H9 (cell line): ENCODE measurements around the gene ERC1. TPM values are rescaled to one million over a fixed set of nuclear protein-coding genes. Genes with fewer than 3 reads are reported as not detected.

ENCODE experiments used
- DNase-seq: peaks from one replicate; pipeline ENCODE4 v3.0.0-alpha.2; 2017
- H2AFZ ChIP-seq: one replicate; pipeline ENCODE4 v1.6.1; 2013; ENCODE audit warnings: mild to moderate bottlenecking, low read length, control low read depth, moderate library complexity
- H2AK5ac ChIP-seq: 2 replicates; pipeline ENCODE4 v1.6.1; 2013; ENCODE audit warnings: low read length, control low read depth, mixed read lengths; ENCODE audit not compliant: insufficient read length
- H2BK120ac ChIP-seq: one replicate; pipeline ENCODE4 v1.6.1; 2013; ENCODE audit warnings: low read depth, mild to moderate bottlenecking, low read length, control low read depth, inconsistent platforms; ENCODE audit not compliant: poor library complexity, severe bottlenecking
- H2BK12ac ChIP-seq: 2 replicates; pipeline ENCODE4 v1.6.1; 2013; ENCODE audit warnings: low read length, control low read depth, mixed read lengths, low read depth; ENCODE audit not compliant: insufficient read length
- H2BK15ac ChIP-seq: 2 replicates; pipeline ENCODE4 v1.6.1; 2013; ENCODE audit warnings: low read depth, low read length, control low read depth
- H2BK20ac ChIP-seq: one replicate; pipeline ENCODE4 v1.6.1; 2013; ENCODE audit warnings: low read depth, mild to moderate bottlenecking, low read length, control low read depth, inconsistent platforms; ENCODE audit not compliant: poor library complexity, severe bottlenecking
- H2BK5ac ChIP-seq: 2 replicates; pipeline ENCODE4 v1.6.1; 2013; ENCODE audit warnings: low read length, control low read depth, mixed read lengths; ENCODE audit not compliant: insufficient read length
- H3K14ac ChIP-seq: 2 replicates; pipeline ENCODE4 v1.6.1; 2013; ENCODE audit warnings: low read length, control low read depth; ENCODE audit not compliant: insufficient read depth
- H3K18ac ChIP-seq: 2 replicates; pipeline ENCODE4 v1.6.1; 2013; ENCODE audit warnings: low read depth, mild to moderate bottlenecking, mixed read lengths, low read length, control low read depth; ENCODE audit not compliant: insufficient read length
- H3K23ac ChIP-seq: 2 replicates; pipeline ENCODE4 v1.6.1; 2013; ENCODE audit warnings: low read length, control low read depth, mixed read lengths, low read depth; ENCODE audit not compliant: insufficient read length
- H3K23me2 ChIP-seq: 2 replicates; pipeline ENCODE4 v1.6.1; 2013; ENCODE audit warnings: low read depth, mild to moderate bottlenecking, mixed read lengths, low read length, control low read depth; ENCODE audit not compliant: insufficient read length, poor library complexity, severe bottlenecking
- H3K27ac ChIP-seq: 2 replicates; pipeline ENCODE4 v1.5.1; 2013; ENCODE audit warnings: low read length, control low read depth, mixed read lengths, low read depth; ENCODE audit not compliant: insufficient read length
- H3K27me3 ChIP-seq: 2 replicates; pipeline ENCODE4 v1.6.1; 2013; ENCODE audit warnings: low read length, control low read depth, inconsistent platforms; ENCODE audit not compliant: insufficient read depth
- H3K4ac ChIP-seq: 2 replicates; pipeline ENCODE4 v1.6.1; 2013; ENCODE audit warnings: low read depth, mild to moderate bottlenecking, control low read depth, inconsistent platforms, low read length, moderate library complexity
- H3K4me1 ChIP-seq: 2 replicates; pipeline ENCODE4 v1.6.1; 2013; ENCODE audit warnings: low read length, control low read depth, inconsistent platforms; ENCODE audit not compliant: insufficient read depth
- H3K4me2 ChIP-seq: 2 replicates; pipeline ENCODE4 v1.6.1; 2013; ENCODE audit warnings: low read length, control low read depth, mixed read lengths; ENCODE audit not compliant: insufficient read length, insufficient read depth
- H3K56ac ChIP-seq: 2 replicates; pipeline ENCODE4 v1.6.1; 2013; ENCODE audit warnings: low read depth, mild to moderate bottlenecking, mixed read lengths, low read length, control low read depth; ENCODE audit not compliant: insufficient read length
- H3K79me1 ChIP-seq: 2 replicates; pipeline ENCODE4 v1.6.1; 2013; ENCODE audit warnings: low read depth, mild to moderate bottlenecking, moderate library complexity, low read length, control low read depth, inconsistent platforms; ENCODE audit not compliant: insufficient read depth, poor library complexity, severe bottlenecking
- H3K79me2 ChIP-seq: 2 replicates; pipeline ENCODE4 v1.6.1; 2013; ENCODE audit warnings: low read length, control low read depth, inconsistent platforms; ENCODE audit not compliant: insufficient read depth
- H3K9ac ChIP-seq: 2 replicates; pipeline ENCODE4 v1.6.1; 2013; ENCODE audit warnings: low read length, control low read depth, mixed read lengths; ENCODE audit not compliant: insufficient read length; ENCODE audit errors: extremely low read depth
- H3K9me3 ChIP-seq: one replicate; pipeline ENCODE4 v1.6.1; 2013; ENCODE audit warnings: low read depth, low read length, inconsistent platforms; ENCODE audit not compliant: control insufficient read depth
- H3T11ph ChIP-seq: one replicate; pipeline ENCODE4 v1.6.1; 2013; ENCODE audit warnings: mild to moderate bottlenecking, low read length, control low read depth, inconsistent platforms
- H4K20me1 ChIP-seq: one replicate; pipeline ENCODE4 v1.6.1; 2013; ENCODE audit not compliant: control insufficient read depth, insufficient read length, insufficient read depth
- H4K5ac ChIP-seq: 2 replicates; pipeline ENCODE4 v1.6.1; 2013; ENCODE audit warnings: low read depth, mild to moderate bottlenecking, mixed read lengths, low read length, control low read depth; ENCODE audit not compliant: insufficient read length
- H4K8ac ChIP-seq: replicated peaks from 2 replicates; pipeline ENCODE4 v1.6.1; 2013; ENCODE audit warnings: low read length, control low read depth, mixed read lengths, low read depth; ENCODE audit not compliant: insufficient read length
- H4K91ac ChIP-seq: 2 replicates; pipeline ENCODE4 v1.6.1; 2013; ENCODE audit warnings: low read depth, mild to moderate bottlenecking, moderate library complexity, mixed read lengths, low read length, control low read depth; ENCODE audit not compliant: insufficient read length
- H3K27ac Mint-ChIP-seq, 3 experiments: 2 replicates in 2 of 3; 3 replicates in 1 of 3; pipeline ENCODE4 v1.8.0; 2020 to 2021; ENCODE audit warnings: mixed read lengths in 3 of 3, mild to moderate bottlenecking in 1 of 3, moderate library complexity in 1 of 3
- H3K27me3 Mint-ChIP-seq: 2 replicates; pipeline ENCODE4 v1.8.0; 2021; ENCODE audit warnings: low read depth, mild to moderate bottlenecking, moderate library complexity, mixed read lengths
- H3K36me3 Mint-ChIP-seq, 3 experiments: 2 replicates in 2 of 3; 3 replicates in 1 of 3; pipeline ENCODE4 v1.8.0; 2020 to 2021; ENCODE audit warnings: low read depth in 3 of 3, mixed read lengths in 3 of 3; ENCODE audit not compliant: insufficient read depth in 1 of 3
- H3K4me1 Mint-ChIP-seq, 2 experiments: 2 replicates each; pipeline ENCODE4 v1.8.0; 2020; ENCODE audit warnings: mixed read lengths in 2 of 2
- H3K4me3 Mint-ChIP-seq, 2 experiments: 2 replicates in 1 of 2; 3 replicates in 1 of 2; pipeline ENCODE4 v1.8.0; 2020 to 2021; ENCODE audit warnings: mild to moderate bottlenecking in 2 of 2, mixed read lengths in 2 of 2, moderate library complexity in 1 of 2
- H3K9me3 Mint-ChIP-seq, 2 experiments: 2 replicates in 1 of 2; 3 replicates in 1 of 2; pipeline ENCODE4 v1.8.0; 2020; ENCODE audit warnings: mild to moderate bottlenecking in 2 of 2, mixed read lengths in 2 of 2, moderate library complexity in 1 of 2
- CTCF ChIP-seq: fragments of 200-600 bp; sonication (generic); conservative IDR thresholded peaks from 3 replicates; pipeline ENCODE4 v1.8.0; 2021; ENCODE audit warnings: antibody characterized with exemption, mild to moderate bottlenecking
- WGBS: extraction: QIAGEN DNeasy Blood & Tissue Kit; methylation state at CpG from one replicate; pipeline ENCODE4 v1.1.7; 2013; ENCODE audit warnings: missing lambda C conversion rate, low lambda C conversion rate, mixed read lengths; ENCODE audit not compliant: insufficient read length; ENCODE audit errors: extremely low coverage; 5-methylcytosine and 5-hydroxymethylcytosine counted together
- total RNA-seq: library from RNA; stranded (reverse); gene quantifications from 2 replicates; pipeline ENCODE4 v1.2.1, GENCODE V29; 2021

ERC1 gene
- total RNA-seq, 1 experiment from 2014 or later, result 51.2 TPM

- H3K9me3 ChIP-seq, result no peaks in the 10 kb centered on the region
- no peaks in the 10 kb centered on the region for H4K20me1 ChIP-seq
- H2BK20ac ChIP-seq, result no peak overlapping the region
- H2BK15ac ChIP-seq, result no peak overlapping the region
- H4K5ac ChIP-seq, result no peak overlapping the region
- no peak overlapping the region for H2AFZ ChIP-seq
- WGBS, result no CpG with 5 or more reads among the region's 14 CpGs
- H3K18ac ChIP-seq, result no peak overlapping the region
- no peak overlapping the region for H2BK120ac ChIP-seq
- no peak overlapping the region for H3K23ac ChIP-seq
- no peak overlapping the region for H3K14ac ChIP-seq
- no peak overlapping the region for H3T11ph ChIP-seq
- no peak overlapping the region for H3K56ac ChIP-seq
- no peaks in the 10 kb centered on the region for H3K36me3 Mint-ChIP-seq
- H3K27me3 ChIP-seq, result no peaks in the 10 kb centered on the region
- no peak overlapping the region for H3K4me2 ChIP-seq
- no peak overlapping the region for H3K4ac ChIP-seq
- no peaks in the 10 kb centered on the region for H3K79me2 ChIP-seq
- no peaks in the 10 kb centered on the region for H3K9me3 Mint-ChIP-seq
- no peaks in the 10 kb centered on the region for H3K27me3 Mint-ChIP-seq
- H3K79me1 ChIP-seq, result no peaks in the 10 kb centered on the region
- no peak overlapping the region for H3K9ac ChIP-seq
- H2AK5ac ChIP-seq, result no peak overlapping the region
- no peak overlapping the region for H3K27ac Mint-ChIP-seq
- H3K4me1 Mint-ChIP-seq, result no peaks in the 10 kb centered on the region
- H3K4me1 ChIP-seq, result no peaks in the 10 kb centered on the region
- H2BK12ac ChIP-seq, result no peak overlapping the region
- no peak overlapping the region for H4K91ac ChIP-seq
- H4K8ac ChIP-seq, result no peak overlapping the region
- H3K4me3 Mint-ChIP-seq, result no peak overlapping the region
- H2BK5ac ChIP-seq, result no peak overlapping the region
- no peak overlapping the region for H3K27ac ChIP-seq
- no peak for DNase-seq
- TF ChIP-seq CTCF, result peak; percentile 49
- no peaks in the 10 kb centered on the region for H3K23me2 ChIP-seq
Measured at GRCh38 chr12:1434296-1434955, 443.4 kb downstream of the ERC1 start.
